ENCODE results near the gene MMRN2.

GRCh38 chr10:86954681-86955500 lies 2.5 kb downstream of the MMRN2 start:
- TF ChIP-seq CTCF (IDR thresholded peaks at IDR 0.05) (no peak), ELF1 (IDR thresholded peaks at IDR 0.05) (no peak), RAD21 (IDR thresholded peaks at IDR 0.05; ENCODE audit: low read length) (no peak), POLR2AphosphoS5 (IDR thresholded peaks at IDR 0.05; ENCODE audit: low read depth, low read length) (no peak), SMC3 (IDR thresholded peaks at IDR 0.05; ENCODE audit: low read depth, low read length) (no peak), FOXM1 (IDR thresholded peaks at IDR 0.05; ENCODE audit: low read depth) (no peak), MAX (IDR thresholded peaks at IDR 0.05; ENCODE audit: low read depth) (no peak), EZH2phosphoT487 (IDR thresholded peaks at IDR 0.05; ENCODE audit: borderline replicate concordance, low read depth) (no peak), FOSL2 (IDR thresholded peaks at IDR 0.05; ENCODE audit: borderline replicate concordance, low read depth) (no peak), JUND (IDR thresholded peaks at IDR 0.05) (no peak)
